GM06990 (cell line): ENCODE measurements around the gene DVL2.
A peak's percentile ranks its signal among the peaks of the same experiment; 100 is the strongest.

Experiments
- DNase-seq: peaks from one replicate; pipeline ENCODE4 v3.0.0-alpha.2; 2011; ENCODE audit not compliant: insufficient read length; ENCODE audit errors: extremely low read depth
- H3K27me3 ChIP-seq: replicated peaks from 2 replicates; pipeline ENCODE4 v1.6.0; 2011; ENCODE audit warnings: low read length; ENCODE audit not compliant: control insufficient read depth, insufficient read depth
- H3K36me3 ChIP-seq: 2 replicates; pipeline ENCODE4 v1.5.1; 2011; ENCODE audit warnings: low read length; ENCODE audit not compliant: control insufficient read depth, insufficient read depth
- H3K4me3 ChIP-seq: replicated peaks from 2 replicates; pipeline ENCODE4 v1.5.1; 2011; ENCODE audit warnings: low read depth, mild to moderate bottlenecking, control low read depth, low read length
- TF ChIP-seq, protein P1 (sequence below): IDR thresholded peaks from 2 replicates; pipeline ENCODE4 v1.5.1; 2011; ENCODE audit warnings: low read length, control low read depth, mild to moderate bottlenecking, inconsistent platforms; ENCODE audit not compliant: insufficient read depth, poor library complexity, severe bottlenecking

DVL2 gene

DNA sequence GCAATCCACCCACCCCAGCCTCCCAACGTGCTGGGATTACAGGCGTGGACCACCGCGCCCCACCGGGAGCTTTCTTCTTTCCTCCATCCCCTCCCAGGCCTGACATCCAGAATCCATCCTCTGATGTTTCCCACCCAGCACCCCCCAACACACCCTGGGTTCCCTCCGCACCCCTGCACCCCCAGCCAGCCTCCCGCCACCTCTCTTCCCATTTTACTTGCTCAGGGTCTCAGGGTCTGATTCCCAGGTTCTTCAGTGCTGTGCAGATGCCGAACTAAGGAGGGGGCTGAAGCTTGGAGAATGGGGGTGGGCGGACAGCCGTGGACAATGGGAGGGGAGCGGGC is 55.4 kb downstream of the DVL2 start:
- DNase-seq = no peak
- 0 out of 2 replicates have a peak, but pooled peaks cover 1% of the 10 kb centered on the region for H3K27me3 ChIP-seq
- no peak overlapping the region for H3K4me3 ChIP-seq
- no peaks in the 10 kb centered on the region for H3K36me3 ChIP-seq
- TF ChIP-seq, protein P1, sequence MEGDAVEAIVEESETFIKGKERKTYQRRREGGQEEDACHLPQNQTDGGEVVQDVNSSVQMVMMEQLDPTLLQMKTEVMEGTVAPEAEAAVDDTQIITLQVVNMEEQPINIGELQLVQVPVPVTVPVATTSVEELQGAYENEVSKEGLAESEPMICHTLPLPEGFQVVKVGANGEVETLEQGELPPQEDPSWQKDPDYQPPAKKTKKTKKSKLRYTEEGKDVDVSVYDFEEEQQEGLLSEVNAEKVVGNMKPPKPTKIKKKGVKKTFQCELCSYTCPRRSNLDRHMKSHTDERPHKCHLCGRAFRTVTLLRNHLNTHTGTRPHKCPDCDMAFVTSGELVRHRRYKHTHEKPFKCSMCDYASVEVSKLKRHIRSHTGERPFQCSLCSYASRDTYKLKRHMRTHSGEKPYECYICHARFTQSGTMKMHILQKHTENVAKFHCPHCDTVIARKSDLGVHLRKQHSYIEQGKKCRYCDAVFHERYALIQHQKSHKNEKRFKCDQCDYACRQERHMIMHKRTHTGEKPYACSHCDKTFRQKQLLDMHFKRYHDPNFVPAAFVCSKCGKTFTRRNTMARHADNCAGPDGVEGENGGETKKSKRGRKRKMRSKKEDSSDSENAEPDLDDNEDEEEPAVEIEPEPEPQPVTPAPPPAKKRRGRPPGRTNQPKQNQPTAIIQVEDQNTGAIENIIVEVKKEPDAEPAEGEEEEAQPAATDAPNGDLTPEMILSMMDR = no peak

DNA sequence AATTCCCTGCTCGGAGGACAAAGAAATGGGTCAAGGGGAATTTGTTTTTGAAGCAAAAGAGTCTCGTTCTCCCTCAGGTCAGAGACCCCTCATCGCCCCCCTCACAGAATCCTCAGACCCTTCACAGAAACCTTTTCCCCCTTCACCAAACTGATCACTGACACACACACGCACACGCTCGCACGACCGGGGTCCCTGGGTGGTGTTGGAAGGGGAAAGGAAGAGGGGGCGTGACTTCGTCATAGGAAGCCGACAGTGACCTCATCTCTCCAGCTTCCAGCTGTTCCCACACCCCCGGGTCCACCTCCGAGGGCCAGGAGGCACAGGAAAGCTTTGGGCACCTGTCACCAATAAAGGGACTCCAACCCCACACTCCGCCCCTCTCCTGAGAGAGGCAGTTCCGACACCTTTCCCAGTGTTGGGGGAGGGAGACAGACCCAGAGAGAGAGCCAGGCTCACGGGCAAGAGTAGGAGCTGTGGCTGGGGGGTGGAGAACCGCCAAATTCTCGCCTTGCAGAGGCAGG is 56.3 kb downstream of the DVL2 start:
- no peak for DNase-seq
- TF ChIP-seq, protein P1 = no peak
- Histone ChIP-seq H3K4me3 (no peak overlapping the region), H3K36me3 (no peaks in the 10 kb centered on the region), H3K27me3 (0 out of 2 replicates have a peak, but pooled peaks cover 1% of the 10 kb centered on the region)

DNA sequence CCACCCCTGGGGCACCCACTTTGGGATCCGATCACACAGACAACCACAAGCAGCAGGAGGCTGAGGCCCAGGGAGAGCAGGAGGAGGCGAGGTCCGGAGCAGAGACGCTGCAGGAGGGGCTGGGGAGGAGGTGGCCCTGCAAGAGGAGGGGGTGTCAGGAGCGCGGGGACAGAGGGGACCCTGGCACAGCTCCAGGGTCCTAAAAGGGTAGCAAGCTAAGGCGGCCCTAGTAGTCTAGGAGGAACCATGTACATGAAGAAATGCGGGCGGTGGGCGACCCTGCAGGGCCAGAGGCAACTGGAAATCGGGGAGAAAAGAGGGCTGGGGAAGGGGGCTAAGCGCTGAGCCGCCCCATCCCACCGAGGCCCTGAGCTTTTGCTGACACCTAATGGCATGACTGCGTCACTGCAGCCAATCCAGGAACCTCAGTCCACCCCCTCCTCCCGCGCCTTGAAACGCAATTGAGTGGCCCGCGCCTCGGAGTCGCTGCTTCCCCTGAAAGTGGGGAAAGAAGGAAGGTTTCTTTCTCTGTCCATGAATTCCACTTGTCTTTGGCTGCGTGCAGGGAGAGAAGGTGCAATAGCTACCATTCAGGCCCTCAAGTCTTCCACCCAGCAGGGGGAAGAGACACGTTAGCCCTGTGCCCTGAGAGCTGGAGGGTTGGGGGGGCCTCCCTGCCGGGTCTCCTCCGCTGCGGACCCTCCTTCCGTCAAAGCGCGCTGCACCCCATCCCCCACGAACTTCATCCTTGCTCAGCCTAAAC is 56.9 kb downstream of the DVL2 start:
- TF ChIP-seq, protein P1 = peak; percentile 93
- no peaks in the 10 kb centered on the region for H3K36me3 ChIP-seq
- H3K4me3 ChIP-seq = no peak overlapping the region
- DNase-seq = no peak
- 0 out of 2 replicates have a peak, but pooled peaks cover 1% of the 10 kb centered on the region for H3K27me3 ChIP-seq

DNA sequence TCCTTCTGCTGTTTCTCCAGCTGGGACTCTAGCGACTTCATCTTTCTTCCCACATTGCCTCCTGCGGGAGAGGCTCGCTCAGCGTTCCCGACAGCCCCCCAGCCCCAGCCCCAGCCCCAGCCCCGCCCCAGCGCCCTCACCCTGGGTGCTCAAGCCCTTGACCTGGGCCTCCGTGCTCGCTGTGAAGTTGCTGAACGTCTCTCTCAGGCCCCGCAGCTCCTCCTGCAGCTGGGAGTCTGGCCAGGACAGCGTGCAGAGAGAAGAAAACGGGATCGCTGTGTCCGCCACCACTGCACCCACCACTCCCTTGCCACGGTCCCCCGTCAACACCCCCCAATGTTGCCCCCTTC is 57.5 kb downstream of the DVL2 start:
- TF ChIP-seq, protein P1 = no peak
- H3K4me3 ChIP-seq = no peak overlapping the region

DNA sequence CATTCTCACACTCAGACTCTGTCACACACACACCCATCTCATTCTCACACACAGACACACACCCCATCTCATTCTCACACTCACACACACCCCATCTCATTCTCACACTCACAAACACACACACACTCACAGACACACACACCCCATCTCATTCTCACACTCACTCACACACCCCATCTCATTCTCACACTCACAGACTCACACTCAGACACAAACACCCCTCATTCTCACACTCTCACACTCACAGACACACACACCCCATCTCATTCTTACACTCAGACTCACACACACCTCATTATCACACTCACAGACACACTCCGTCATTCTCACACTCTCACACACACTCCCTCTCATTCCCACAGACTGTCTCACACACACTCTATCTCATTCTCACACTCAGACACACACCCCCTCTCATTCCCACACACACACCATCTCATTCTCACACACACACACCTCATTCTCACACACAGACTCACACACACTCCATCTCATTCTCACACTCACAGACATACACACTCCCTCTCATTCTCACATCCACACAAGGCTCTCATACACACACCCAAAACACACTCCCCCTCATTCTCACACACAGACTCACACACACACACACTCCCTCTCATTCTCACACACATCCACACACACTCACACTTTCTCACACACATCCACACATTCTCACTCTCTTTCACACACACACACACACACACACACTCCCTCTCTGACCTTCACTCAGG is 58.0 kb downstream of the DVL2 start:
- H3K4me3 ChIP-seq = no peak overlapping the region
- H3K27me3 ChIP-seq = 0 out of 2 replicates have a peak, but pooled peaks cover 1% of the 10 kb centered on the region
- no peaks in the 10 kb centered on the region for H3K36me3 ChIP-seq
- DNase-seq = no peak
- TF ChIP-seq, protein P1 = no peak

More for the DNA sequence above, 57.5 kb downstream of the DVL2 start:
- no peaks in the 10 kb centered on the region for H3K36me3 ChIP-seq
- H3K27me3 ChIP-seq = 0 out of 2 replicates have a peak, but pooled peaks cover 1% of the 10 kb centered on the region
- DNase-seq = no peak
